Fibroblast of skin of right biceps (primary cell): ENCODE measurements around the gene ZNF764.
"Not testable (repeated sequence)": the region's sequence is repeated elsewhere in the genome, so short reads cannot be mapped to it uniquely, and the experiment has no call there.

Experiments used
- DNase-seq: peaks from one replicate; pipeline ENCODE4 v3.0.0-alpha.2; 2013

ZNF764 gene

GRCh38 chr16:30526137-30526822, 31.9 kb downstream of the ZNF764 start, which contains the start of gene ZNF768:
TSS of gene ZNF768 (minus strand) at chr16:30526566. CDS start at chr16:30526413, 153 bp downstream.
- DNase-seq = peak; percentile 6

- no peak for DNase-seq
These were observed 32.4 kb downstream of the ZNF764 start for GRCh38 chr16:30525844-30526136.

- no peak for DNase-seq
These were observed 33.3 kb downstream of the ZNF764 start for GRCh38 chr16:30524575-30525568.

GRCh38 chr16:30523768-30524574, 34.2 kb downstream of the ZNF764 start:
- DNase-seq = no peak

GRCh38 chr16:30522702-30523463, 35.3 kb downstream of the ZNF764 start:
- not testable (repeated sequence) for DNase-seq

- DNase-seq = no peak
These were observed 36.1 kb downstream of the ZNF764 start for GRCh38 chr16:30521873-30522641.

- no peak for DNase-seq
These were observed 36.7 kb downstream of the ZNF764 start for GRCh38 chr16:30521476-30521872.

- DNase-seq = no peak
These were observed 38.8 kb downstream of the ZNF764 start for GRCh38 chr16:30519120-30520049.

- no peak for DNase-seq
These were observed 39.6 kb downstream of the ZNF764 start for GRCh38 chr16:30518552-30518951.

GRCh38 chr16:30515275-30515674, 42.9 kb downstream of the ZNF764 start:
- DNase-seq = no peak

- DNase-seq = no peak
These were observed 46.7 kb downstream of the ZNF764 start for GRCh38 chr16:30511509-30511908.

GRCh38 chr16:30510376-30510938, 47.7 kb downstream of the ZNF764 start:
- DNase-seq = no peak

GRCh38 chr16:30509081-30509765, 49.0 kb downstream of the ZNF764 start:
- no peak for DNase-seq
